Central memory CD8-positive, alpha-beta T cell (primary cell): ENCODE data around the gene EPAS1.

Experiments used
- ATAC-seq: fragments of 150-1000 bp; cut with Tn5 transposase; replicated peaks from 2 replicates; pipeline ENCODE4 v1.10.0; 2022; ENCODE audit warnings: mild to moderate bottlenecking, moderate FRiP score, moderate number of reproducible peaks; ENCODE audit not compliant: poor library complexity, severe bottlenecking; ENCODE audit errors: extremely low read depth
- DNase-seq, 2 donors: peaks; one replicate each; pipeline ENCODE4 v3.0.0; 2021; ENCODE audit warnings: low spot score in 2 of 2
- H3K27ac Mint-ChIP-seq: one replicate; pipeline ENCODE4 v1.8.0; 2022; ENCODE audit warnings: low read depth, mild to moderate bottlenecking, moderate library complexity, mixed read lengths
- H3K27me3 Mint-ChIP-seq: one replicate; pipeline ENCODE4 v1.8.0; 2022; ENCODE audit warnings: mixed read lengths
- H3K36me3 Mint-ChIP-seq: one replicate; pipeline ENCODE4 v1.8.0; 2022; ENCODE audit warnings: mild to moderate bottlenecking, moderate library complexity, mixed read lengths; ENCODE audit not compliant: insufficient read depth
- H3K4me1 Mint-ChIP-seq: one replicate; pipeline ENCODE4 v1.8.0; 2022; ENCODE audit warnings: mixed read lengths
- H3K4me3 Mint-ChIP-seq: one replicate; pipeline ENCODE4 v1.8.0; 2022; ENCODE audit warnings: mild to moderate bottlenecking, moderate library complexity, mixed read lengths
- H3K9me3 Mint-ChIP-seq: one replicate; pipeline ENCODE4 v1.8.0; 2022; ENCODE audit warnings: mixed read lengths

EPAS1 gene

DNA sequence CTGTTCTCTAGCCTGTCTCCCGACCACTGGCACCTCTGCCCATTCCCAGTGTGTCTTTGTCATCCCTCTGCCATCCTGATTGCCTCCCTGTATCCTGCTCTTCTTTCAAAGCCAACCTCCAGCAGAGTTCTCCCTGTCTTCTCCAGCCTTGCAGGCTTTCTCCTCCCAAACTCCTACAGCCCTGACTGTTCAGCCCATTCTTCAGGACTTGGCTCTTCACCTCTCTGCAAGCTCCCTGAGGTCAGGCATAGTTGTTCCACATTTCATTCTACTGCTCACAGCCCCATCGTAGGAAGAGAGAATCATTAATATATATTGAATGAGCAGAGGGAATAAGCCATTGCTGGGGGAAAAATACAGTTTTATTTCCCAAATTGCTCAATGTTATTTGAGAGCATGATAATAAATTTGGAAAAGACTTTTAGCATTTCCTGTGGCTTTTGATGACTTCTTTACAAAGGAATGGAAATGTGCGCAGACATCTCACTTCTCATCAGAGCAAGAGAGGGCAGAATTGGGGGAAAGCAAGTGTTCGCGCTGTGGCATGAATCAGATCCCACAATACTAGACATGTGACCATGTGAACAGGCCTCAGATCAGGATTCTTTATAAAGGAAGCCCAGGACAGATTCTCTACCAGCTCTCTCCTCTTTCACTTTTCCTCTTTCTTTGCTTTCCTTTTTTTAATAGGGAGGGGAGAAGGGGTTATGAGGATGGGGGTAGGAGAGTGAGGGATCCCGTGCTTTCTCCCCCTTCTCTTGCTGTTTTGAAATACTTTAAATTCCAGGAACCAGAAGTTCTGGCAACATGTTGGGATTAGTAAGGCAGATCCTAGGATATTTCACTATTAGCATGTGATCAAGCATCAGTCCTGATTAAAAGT lies 37.4 kb downstream of the EPAS1 start:
- H3K9me3 Mint-ChIP-seq = no peaks in the 10 kb centered on the region
- no peaks in the 10 kb centered on the region for H3K36me3 Mint-ChIP-seq
- H3K27me3 Mint-ChIP-seq = peaks cover 33% of the 10 kb centered on the region
- H3K27ac Mint-ChIP-seq = no peak overlapping the region
- H3K4me3 Mint-ChIP-seq = no peak overlapping the region
- H3K4me1 Mint-ChIP-seq = peaks cover 16% of the 10 kb centered on the region
- DNase-seq (no peak), ATAC-seq (no peak)

DNA sequence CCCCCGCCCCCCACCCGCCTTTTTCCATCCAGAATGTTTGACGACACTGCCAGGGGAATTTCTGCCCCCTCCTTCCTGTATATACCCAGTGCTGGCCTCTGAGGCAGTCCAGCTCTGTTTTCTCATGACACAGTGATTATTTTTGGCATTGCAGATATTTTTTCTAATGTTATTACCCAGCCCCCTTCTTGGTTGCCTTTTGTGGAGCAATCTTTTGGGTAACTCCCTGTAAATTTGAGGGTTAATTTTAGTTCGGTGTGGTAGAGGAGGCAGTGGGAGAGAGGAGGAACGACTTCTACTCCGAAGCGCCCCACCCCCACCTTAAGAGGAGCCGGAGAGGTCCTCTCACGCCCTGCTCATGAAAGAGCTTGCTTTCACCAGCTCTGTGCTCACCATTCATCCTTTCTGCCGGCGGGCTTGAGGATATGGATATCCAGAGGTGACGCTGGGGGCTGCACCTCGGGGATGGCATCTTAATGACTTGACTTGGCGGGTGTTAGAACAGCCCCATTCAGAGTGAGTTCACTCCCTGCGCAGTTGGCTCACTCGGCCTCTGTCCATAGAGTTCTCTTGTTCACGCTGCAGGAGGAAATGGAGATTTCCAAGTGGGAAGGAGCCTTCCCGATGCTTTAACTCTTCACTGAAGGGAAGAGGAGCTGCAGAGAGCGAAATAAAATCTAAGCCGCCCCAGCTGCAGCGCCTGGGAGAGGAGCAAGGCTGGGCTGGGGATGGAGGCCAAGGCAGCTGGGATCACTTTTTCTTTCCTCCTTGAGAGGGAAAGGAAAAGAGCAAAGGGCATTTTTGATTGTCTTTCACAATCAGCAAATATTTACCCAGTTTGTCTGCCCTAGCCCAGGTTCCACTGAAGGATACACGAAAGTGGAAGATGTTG lies 38.4 kb downstream of the EPAS1 start:
- no peak for DNase-seq
- ATAC-seq = no peak
- H3K4me3 Mint-ChIP-seq = no peak overlapping the region
- H3K36me3 Mint-ChIP-seq = no peaks in the 10 kb centered on the region
- peaks cover 33% of the 10 kb centered on the region for H3K27me3 Mint-ChIP-seq
- H3K9me3 Mint-ChIP-seq = no peaks in the 10 kb centered on the region
- H3K4me1 Mint-ChIP-seq = peaks cover 16% of the 10 kb centered on the region
- H3K27ac Mint-ChIP-seq = no peak overlapping the region

DNA sequence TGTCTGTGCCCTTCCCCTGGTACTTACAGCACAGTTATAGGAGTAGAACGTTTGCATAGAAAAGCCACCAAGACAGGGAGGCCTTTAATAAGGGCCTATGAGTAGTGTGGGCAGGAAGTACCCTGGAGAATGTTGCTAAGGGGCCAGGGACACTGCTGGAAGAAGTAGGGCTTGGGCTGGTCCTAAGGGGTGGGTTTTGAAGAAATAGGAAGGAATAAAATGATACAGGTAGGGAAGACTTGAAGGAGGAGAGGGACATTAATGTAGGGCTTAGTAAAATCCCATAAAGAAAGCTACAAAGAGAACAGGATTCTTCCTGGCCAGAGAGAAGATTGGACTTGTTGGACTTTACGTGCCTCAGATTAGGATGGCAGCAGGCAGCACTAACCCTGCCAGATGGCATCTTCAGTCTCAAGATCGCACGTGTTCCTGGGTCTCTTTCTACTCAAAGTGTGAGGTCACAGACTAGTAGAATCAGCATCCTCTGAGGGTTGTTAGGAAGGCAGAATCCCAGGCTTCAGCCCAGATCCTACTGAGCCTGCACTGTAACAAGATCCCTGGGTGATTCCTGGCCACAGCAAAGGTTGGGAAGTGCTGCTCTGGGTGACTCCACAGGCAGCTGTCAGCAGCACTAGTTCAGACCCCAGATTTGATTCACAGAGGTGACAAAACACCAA lies 39.2 kb downstream of the EPAS1 start:
- Mint-ChIP-seq H3K27ac (no peak overlapping the region), H3K36me3 (no peaks in the 10 kb centered on the region), H3K9me3 (no peaks in the 10 kb centered on the region), H3K27me3 (peaks cover 33% of the 10 kb centered on the region), H3K4me1 (peaks cover 16% of the 10 kb centered on the region), H3K4me3 (no peak overlapping the region)
- DNase-seq = no peak
- ATAC-seq = no peak

DNA sequence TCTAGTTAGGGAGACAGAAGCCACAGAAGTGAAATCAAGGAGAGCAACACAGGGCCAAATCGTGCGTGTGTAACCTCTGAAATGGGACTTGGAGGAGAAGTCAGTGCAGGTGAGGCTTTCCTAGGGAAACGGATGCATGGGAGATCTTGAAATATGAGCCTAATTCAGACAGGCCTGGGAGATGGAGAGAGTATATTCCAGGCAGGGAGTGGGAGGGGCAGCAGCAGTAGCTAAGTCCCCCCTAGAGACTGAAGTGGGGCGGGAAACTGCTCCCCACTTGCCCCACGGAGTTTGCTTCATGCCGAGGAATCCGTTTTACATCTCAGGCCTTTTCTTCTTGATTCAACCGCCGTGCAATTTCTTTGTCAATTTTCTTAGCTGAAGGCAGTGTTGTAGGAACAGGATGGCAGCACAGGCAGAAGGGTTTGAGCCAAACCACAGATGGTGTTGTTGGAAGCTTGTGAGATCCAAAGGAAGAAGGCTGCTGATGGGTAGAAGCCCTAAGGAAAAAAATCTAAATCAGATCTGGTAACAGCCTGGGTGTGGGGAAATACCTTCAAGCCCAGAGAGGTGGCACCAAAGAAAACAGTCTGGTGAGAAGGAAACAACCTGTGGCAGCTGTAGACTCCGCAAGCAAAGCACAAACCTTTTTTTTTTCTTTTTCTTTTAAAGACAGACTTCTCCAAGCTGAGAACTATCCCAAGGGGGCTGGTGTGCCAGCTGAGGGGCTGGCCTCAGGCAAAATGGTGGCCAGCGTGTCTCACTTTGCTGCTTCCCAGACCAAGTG lies 40.2 kb downstream of the EPAS1 start:
- Mint-ChIP-seq H3K27ac (no peak overlapping the region), H3K36me3 (no peaks in the 10 kb centered on the region)
- ATAC-seq = no peak

DNA sequence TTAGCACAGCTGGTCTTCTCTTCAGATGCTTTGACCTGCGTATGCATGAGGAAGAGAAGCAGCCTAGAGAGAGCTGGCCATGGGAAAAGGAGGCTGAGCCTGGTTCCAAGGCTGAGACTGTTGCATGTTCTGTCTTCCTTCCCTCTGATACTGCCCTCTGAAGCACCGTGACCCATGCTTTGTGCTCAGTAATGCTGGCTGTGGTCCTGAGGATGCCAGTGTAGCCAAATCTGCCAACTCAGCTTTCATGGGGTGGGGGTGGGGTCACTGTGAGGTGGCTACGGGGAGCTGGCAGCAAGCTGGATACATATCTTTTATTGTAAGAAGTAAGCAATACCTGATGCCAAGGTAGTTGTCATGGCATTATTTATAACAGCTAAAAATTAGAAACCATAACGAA lies 41.5 kb downstream of the EPAS1 start:
- Mint-ChIP-seq H3K4me1 (peaks cover 10% of the 10 kb centered on the region), H3K27ac (no peak overlapping the region), H3K9me3 (no peaks in the 10 kb centered on the region), H3K27me3 (peaks cover 12% of the 10 kb centered on the region), H3K36me3 (no peaks in the 10 kb centered on the region), H3K4me3 (no peak overlapping the region)
- DNase-seq (no peak), ATAC-seq (no peak)

More for the DNA sequence above, 40.2 kb downstream of the EPAS1 start:
- Mint-ChIP-seq H3K4me1 (peaks cover 16% of the 10 kb centered on the region), H3K27me3 (peaks cover 25% of the 10 kb centered on the region), H3K9me3 (no peaks in the 10 kb centered on the region), H3K4me3 (no peak overlapping the region)
- DNase-seq = no peak

DNA sequence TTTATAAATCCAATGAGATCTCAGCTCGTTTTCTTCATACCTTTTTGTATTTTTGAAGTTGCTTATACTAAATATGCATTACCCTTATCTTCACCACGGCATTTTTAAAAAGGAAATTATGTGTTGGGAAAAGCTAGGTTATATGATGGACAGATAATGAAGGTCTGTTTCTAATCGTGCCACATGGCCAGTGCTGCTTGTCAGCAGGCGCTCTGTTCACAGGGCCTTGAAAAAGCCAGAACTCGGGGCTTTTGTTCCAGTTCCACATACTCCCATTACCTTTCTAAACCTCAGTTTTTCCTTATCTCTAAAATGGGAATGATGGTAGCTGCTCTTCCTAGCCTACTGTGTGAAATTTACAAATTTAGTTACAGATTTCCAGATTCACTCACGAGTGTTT lies 42.0 kb downstream of the EPAS1 start:
- peaks cover 10% of the 10 kb centered on the region for H3K4me1 Mint-ChIP-seq
- DNase-seq (no peak), ATAC-seq (no peak)
- no peak overlapping the region for H3K27ac Mint-ChIP-seq
- H3K4me3 Mint-ChIP-seq = no peak overlapping the region
- peaks cover 7% of the 10 kb centered on the region for H3K27me3 Mint-ChIP-seq
- no peaks in the 10 kb centered on the region for H3K9me3 Mint-ChIP-seq
- H3K36me3 Mint-ChIP-seq = no peaks in the 10 kb centered on the region

DNA sequence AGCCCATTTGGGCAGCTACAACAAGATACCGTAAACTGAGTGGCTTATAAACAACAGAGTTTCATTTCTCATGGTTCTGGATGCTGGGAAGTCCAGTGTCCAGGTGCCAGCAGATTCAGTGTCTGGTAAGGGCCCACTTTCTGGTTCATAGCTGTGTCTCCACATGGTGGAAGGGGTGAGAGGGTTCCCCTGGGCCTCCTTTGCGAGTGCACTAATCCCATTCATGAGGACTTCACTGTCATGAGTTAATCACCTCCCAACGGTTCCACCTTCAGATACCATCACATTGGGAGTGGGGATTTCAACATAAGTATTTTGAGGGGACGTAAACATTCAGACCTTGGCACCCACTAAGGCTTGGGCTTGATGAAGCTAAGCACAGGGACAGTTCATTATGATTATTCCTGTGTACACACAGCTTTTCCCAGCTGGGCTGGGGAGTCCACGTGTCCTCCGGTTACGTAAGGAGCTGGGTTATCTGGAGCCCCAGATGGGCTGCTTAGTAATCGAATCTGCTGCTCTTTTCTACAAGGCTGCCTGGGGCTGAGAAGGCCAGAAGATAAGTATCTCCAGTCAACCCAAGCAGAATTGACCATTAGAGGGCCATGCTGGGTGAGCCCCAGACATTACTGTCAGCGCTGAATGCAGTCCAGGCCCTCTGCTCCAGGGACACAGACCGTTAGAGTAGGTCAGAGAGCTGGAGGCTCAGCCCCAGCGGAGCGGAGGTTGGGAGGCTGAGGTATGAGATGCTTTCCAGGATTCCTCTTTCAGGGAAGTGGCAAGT lies 42.7 kb downstream of the EPAS1 start:
- Mint-ChIP-seq H3K9me3 (no peaks in the 10 kb centered on the region), H3K4me3 (no peak overlapping the region), H3K36me3 (no peaks in the 10 kb centered on the region), H3K27ac (no peak overlapping the region), H3K27me3 (peaks cover under 1% of the 10 kb centered on the region), H3K4me1 (peaks cover 5% of the 10 kb centered on the region)
- ATAC-seq = no peak
- no peak for DNase-seq

DNA sequence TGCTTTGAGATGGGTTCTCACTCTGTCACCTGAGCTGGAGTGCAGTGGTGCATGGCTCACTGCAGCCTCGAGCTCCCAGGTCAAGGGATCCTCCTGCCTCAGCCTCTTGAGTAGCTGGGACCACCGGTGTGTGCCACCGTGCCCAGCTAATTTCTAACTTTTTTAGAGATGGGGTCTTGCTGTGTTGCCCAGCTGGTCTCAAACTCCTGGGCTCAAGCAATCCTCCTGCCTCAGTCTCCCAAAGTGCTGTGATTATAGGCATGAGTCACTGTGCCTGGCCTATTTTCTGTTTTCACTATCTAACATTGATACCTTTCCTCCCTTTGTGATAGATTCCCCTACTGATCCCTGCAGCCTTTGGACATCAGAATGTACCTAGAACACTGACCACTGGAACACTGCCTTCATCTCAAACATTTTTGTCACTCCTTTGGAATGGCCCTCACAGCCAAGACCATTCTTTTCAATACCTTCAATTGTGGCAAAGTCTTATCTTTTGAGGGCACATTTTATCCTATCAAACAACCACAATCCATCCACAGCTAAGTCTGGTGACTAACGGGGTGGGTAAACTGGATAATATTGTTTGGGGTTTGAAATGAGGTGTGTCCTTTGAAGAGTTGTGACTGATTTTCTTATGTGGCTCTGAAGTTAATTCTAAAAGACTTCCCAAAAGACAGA lies 43.7 kb downstream of the EPAS1 start:
- no peak for ATAC-seq
- H3K27me3 Mint-ChIP-seq = no peaks in the 10 kb centered on the region
- H3K4me3 Mint-ChIP-seq = no peak overlapping the region

DNA sequence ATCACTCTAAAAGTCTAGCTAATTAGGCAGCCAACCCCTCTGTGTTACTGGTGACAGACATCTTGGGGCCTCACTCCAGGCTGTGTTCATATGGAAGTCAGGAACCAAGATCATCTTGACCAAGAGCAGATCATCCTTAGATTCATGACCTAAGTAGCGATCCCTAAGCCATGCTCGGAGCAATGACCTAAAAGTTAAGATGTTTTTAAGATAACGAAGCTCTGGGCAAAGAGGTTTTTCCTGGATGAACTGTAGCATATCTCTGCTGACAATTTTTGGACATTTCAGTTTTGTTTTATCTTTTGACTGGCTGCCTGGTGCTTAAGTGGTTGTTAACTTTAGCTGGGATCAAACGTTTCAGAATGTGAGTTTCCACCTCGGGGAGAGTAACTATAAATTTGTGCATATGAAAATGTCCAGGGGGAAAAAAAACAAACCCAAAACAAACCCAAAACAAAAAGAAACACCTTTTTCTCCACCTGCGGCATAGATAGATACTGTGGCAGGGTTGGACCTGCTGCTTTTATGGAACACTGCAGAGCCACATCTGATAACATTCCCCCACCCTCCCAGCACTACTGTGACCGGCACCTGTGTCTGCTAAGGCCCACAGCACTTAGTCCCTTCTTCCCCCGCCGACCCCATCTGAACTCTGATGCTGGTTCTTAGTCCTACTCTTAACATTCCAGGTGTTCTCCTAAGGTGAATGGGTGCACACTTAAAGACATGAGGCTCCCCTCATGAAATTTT lies 45.5 kb downstream of the EPAS1 start:
- no peak for ATAC-seq
- Mint-ChIP-seq H3K4me1 (peaks cover 5% of the 10 kb centered on the region), H3K36me3 (no peaks in the 10 kb centered on the region), H3K27me3 (no peaks in the 10 kb centered on the region), H3K9me3 (no peaks in the 10 kb centered on the region), H3K4me3 (no peak overlapping the region), H3K27ac (no peak overlapping the region)
- DNase-seq = no peak

More for the DNA sequence above, 43.7 kb downstream of the EPAS1 start:
- DNase-seq = no peak
- Mint-ChIP-seq H3K4me1 (peaks cover 5% of the 10 kb centered on the region), H3K9me3 (no peaks in the 10 kb centered on the region), H3K27ac (no peak overlapping the region), H3K36me3 (no peaks in the 10 kb centered on the region)

DNA sequence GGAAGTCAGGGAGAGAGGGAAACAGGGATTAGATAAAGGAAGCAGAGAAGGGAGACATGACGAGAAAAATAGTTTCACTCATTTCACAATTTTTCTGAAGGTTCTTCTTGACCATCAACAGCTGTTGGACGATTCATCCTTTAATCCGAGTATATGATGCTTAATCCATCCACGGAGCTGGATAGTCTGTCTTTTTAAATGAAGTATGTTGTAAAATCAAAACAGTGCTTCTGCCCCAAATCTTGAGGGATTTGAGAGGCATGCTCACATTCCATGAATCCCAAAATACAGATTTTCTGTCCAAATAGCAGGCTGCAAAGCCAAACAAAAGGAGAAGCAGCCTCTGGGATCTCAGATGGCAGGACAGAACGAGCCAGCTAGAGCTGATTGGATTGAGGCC lies 47.5 kb downstream of the EPAS1 start:
- DNase-seq (no peak), ATAC-seq (no peak)
- H3K4me1 Mint-ChIP-seq = peaks cover 8% of the 10 kb centered on the region
- no peaks in the 10 kb centered on the region for H3K27me3 Mint-ChIP-seq
- no peak overlapping the region for H3K4me3 Mint-ChIP-seq
- H3K36me3 Mint-ChIP-seq = no peaks in the 10 kb centered on the region
- H3K9me3 Mint-ChIP-seq = no peaks in the 10 kb centered on the region
- H3K27ac Mint-ChIP-seq = no peak overlapping the region
